AG09309 (cell line): ENCODE results near the gene TMSB10.
"Not testable (repeated sequence)": the region's sequence is repeated elsewhere in the genome, so short reads cannot be mapped to it uniquely, and the experiment has no call there.

ENCODE experiments used
- DNase-seq: peaks from one replicate; pipeline ENCODE4 v3.0.0-alpha.2; 2010; ENCODE audit warnings: low read depth
- H3K4me3 ChIP-seq: 2 replicates; pipeline ENCODE4 v1.5.1; 2011; ENCODE audit warnings: mild to moderate bottlenecking, low read depth, low read length, moderate library complexity; ENCODE audit not compliant: control insufficient read depth
- CTCF ChIP-seq: IDR thresholded peaks from 2 replicates; pipeline ENCODE4 v1.5.1; 2011; ENCODE audit warnings: mild to moderate bottlenecking, low read depth, low read length, inconsistent platforms; ENCODE audit not compliant: insufficient read depth, control insufficient read depth; ENCODE audit errors: missing control alignments

The TMSB10 gene

GRCh38 chr2:84861539-84861938 is 43.9 kb upstream of the TMSB10 start:
- no peak for DNase-seq

GRCh38 chr2:84862006-84862405 is 43.5 kb upstream of the TMSB10 start:
- no peak for TF ChIP-seq CTCF
- H3K4me3 ChIP-seq = no peak overlapping the region
- no peak for DNase-seq

More at GRCh38 chr2:84861539-84861938, 43.9 kb upstream of the TMSB10 start:
- H3K4me3 ChIP-seq = no peak overlapping the region
- TF ChIP-seq CTCF = no peak

- H3K4me3 ChIP-seq = no peak overlapping the region
- TF ChIP-seq CTCF = no peak
- no peak for DNase-seq
Observed at GRCh38 chr2:84865181-84865783, 40.2 kb upstream of the TMSB10 start.

- DNase-seq = no peak
- no peak for TF ChIP-seq CTCF
- H3K4me3 ChIP-seq = no peak overlapping the region
Observed at GRCh38 chr2:84866122-84866521, 39.3 kb upstream of the TMSB10 start.

GRCh38 chr2:84868327-84868726 is 37.1 kb upstream of the TMSB10 start:
- H3K4me3 ChIP-seq, DNase-seq: not testable (repeated sequence)

- no peak overlapping the region for H3K4me3 ChIP-seq
- DNase-seq = no peak
- TF ChIP-seq CTCF = no peak
Observed at GRCh38 chr2:84870306-84870705, 35.1 kb upstream of the TMSB10 start.

- DNase-seq, H3K4me3 ChIP-seq: not testable (repeated sequence)
Observed at GRCh38 chr2:84872691-84873090, 32.8 kb upstream of the TMSB10 start.

- no peak overlapping the region for H3K4me3 ChIP-seq
- no peak for DNase-seq
- no peak for TF ChIP-seq CTCF
Observed at GRCh38 chr2:84873350-84873749, 32.1 kb upstream of the TMSB10 start.
